Measurements from ENCODE around the gene CAST. TPM values are rescaled to one million over a fixed set of nuclear protein-coding genes. Genes with fewer than 3 reads are reported as not detected.

Gene CAST
- total and polyA plus RNA-seq, 2 donors (not counting 3 experiments of a cell fraction or from before 2014, with no cell fraction given) = 33.7 to 194 TPM

- Histone ChIP-seq H3K9me3 (replicated peaks; ENCODE audit: control insufficient read depth, insufficient read depth, low read length) (no peaks in the 10 kb centered on the region), H3K4me2 (ENCODE audit: insufficient read depth, low read length) (peak overlapping the region; percentile 61), H3K27ac (ENCODE audit: insufficient read depth, low read depth, low read length) (peak overlapping the region; percentile 23), H4K20me1 (replicated peaks; ENCODE audit: control insufficient read depth, extremely low read depth, insufficient read depth, low read length) (peaks cover 2% of the 10 kb centered on the region), H3K4me1 (ENCODE audit: control insufficient read depth, extremely low read depth, insufficient read depth, low read length) (peaks cover 17% of the 10 kb centered on the region), H3K4me3 (replicated peaks in 1 of 3; ENCODE audit: insufficient read depth in 1 of 3, low read depth in 1 of 3, low read length in 3 of 3) (peak overlapping the region; percentile 49 to 86 (median 84)), H3K9ac (replicated peaks; ENCODE audit: extremely low read depth, insufficient read depth, low read length) (peak overlapping the region; percentile 79), H3K27me3 (ENCODE audit: control insufficient read depth in 2 of 2, insufficient read depth in 2 of 2, low read length in 2 of 2) (no peaks in the 10 kb centered on the region), H3K36me3 (ENCODE audit: control insufficient read depth in 2 of 2, extremely low read depth in 1 of 2, insufficient read depth in 2 of 2, low read length in 2 of 2) (no peaks in the 10 kb centered on the region), H3K9me1 (replicated peaks; ENCODE audit: control insufficient read depth, extremely low read depth, insufficient read depth, low read length) (no peaks in the 10 kb centered on the region), H2AFZ (ENCODE audit: low read depth, low read length) (peak overlapping the region; percentile 83), H3K79me2 (ENCODE audit: control insufficient read depth, insufficient read depth, low read length) (peaks cover 42% of the 10 kb centered on the region)
- POLR2A ChIA-PET = no interaction called here
- no TSS peak for BruUV-seq (replicated peaks)
- DNase-seq (ENCODE audit: low read depth, low spot score) = peak; percentile 90
- CTCF ChIA-PET = interaction anchor here (0.5 to 4.1 kb wide), 13 partner anchors 8 to 318 kb away, joined by 3 to 29 read pairs (median 4); no protein-coding TSS in a partner anchor
- peak; percentile 88 for FAIRE-seq
- TF ChIP-seq POLR2AphosphoS5 (IDR thresholded peaks at IDR 0.05; ENCODE audit: insufficient read depth, low read depth, low read length) (peak; percentile 70), POLR2A (IDR thresholded peaks at IDR 0.05; ENCODE audit: low read depth, low read length) (peak; percentile 60), MAX (IDR thresholded peaks at IDR 0.05; ENCODE audit: insufficient read depth, insufficient read length) (no peak)
- dilution Hi-C loops (cut with MboI; ENCODE audit: extremely low pct_ligation_motif_present, low sequenced_read_pairs) = no loop called here
- intact Hi-C loops (cut with micrococcal nuclease) = loop anchor here (1.0 to 5.0 kb wide), 3 partner anchors 39 to 84 kb away; no protein-coding TSS in a partner anchor
Observed at GRCh38 chr5:96662725-96663518, 746 bp downstream of the CAST start.

- no peak overlapping the region for H3K9ac ChIP-seq (replicated peaks; ENCODE audit: extremely low read depth, insufficient read depth, low read length)
- peaks cover 17% of the 10 kb centered on the region for H3K4me1 ChIP-seq (ENCODE audit: control insufficient read depth, extremely low read depth, insufficient read depth, low read length)
- peaks cover 2% of the 10 kb centered on the region for H4K20me1 ChIP-seq (replicated peaks; ENCODE audit: control insufficient read depth, extremely low read depth, insufficient read depth, low read length)
- no peak overlapping the region for H3K27ac ChIP-seq (ENCODE audit: insufficient read depth, low read depth, low read length)
- H2AFZ ChIP-seq (ENCODE audit: low read depth, low read length) = no peak overlapping the region
- H3K4me3 ChIP-seq (replicated peaks in 1 of 3; ENCODE audit: insufficient read depth in 1 of 3, low read depth in 1 of 3, low read length in 3 of 3) = peak overlapping the region in 1 of 3 experiments; percentile 84
- no TSS peak for BruUV-seq (replicated peaks)
- H3K27me3 ChIP-seq (ENCODE audit: control insufficient read depth in 2 of 2, insufficient read depth in 2 of 2, low read length in 2 of 2) = no peaks in the 10 kb centered on the region
- dilution Hi-C loops (cut with MboI; ENCODE audit: extremely low pct_ligation_motif_present, low sequenced_read_pairs) (no loop called here), intact Hi-C loops (cut with micrococcal nuclease) (loop anchor here (5.0 kb wide), 1 partner anchor 84 kb away; no protein-coding TSS in a partner anchor)
- POLR2A ChIA-PET = no interaction called here
- H3K36me3 ChIP-seq (ENCODE audit: control insufficient read depth in 2 of 2, extremely low read depth in 1 of 2, insufficient read depth in 2 of 2, low read length in 2 of 2) = no peaks in the 10 kb centered on the region
- TF ChIP-seq MYC (IDR thresholded peaks at IDR 0.05; ENCODE audit: low read depth, low read length) (no peak), JUN (IDR thresholded peaks at IDR 0.05; ENCODE audit: borderline replicate concordance, insufficient read depth, insufficient read length, low read depth) (no peak)
- DNase-seq (ENCODE audit: low read depth, low spot score) (no peak), FAIRE-seq (no peak)
- H3K4me2 ChIP-seq (ENCODE audit: insufficient read depth, low read length) = peak overlapping the region; percentile 61
- H3K79me2 ChIP-seq (ENCODE audit: control insufficient read depth, insufficient read depth, low read length) = peaks cover 47% of the 10 kb centered on the region
- H3K9me1 ChIP-seq (replicated peaks; ENCODE audit: control insufficient read depth, extremely low read depth, insufficient read depth, low read length) = no peaks in the 10 kb centered on the region
- CTCF ChIA-PET = interaction anchor here (1.2 to 4.1 kb wide), 6 partner anchors 15 to 319 kb away, joined by 4 to 29 read pairs (median 6); no protein-coding TSS in a partner anchor
- H3K9me3 ChIP-seq (replicated peaks; ENCODE audit: control insufficient read depth, insufficient read depth, low read length) = no peaks in the 10 kb centered on the region
Observed at GRCh38 chr5:96663608-96664007, 1.4 kb downstream of the CAST start.

Measured in endothelial cell of umbilical vein (primary cell).